ENCODE measurements around the gene TMEM107.

The TMEM107 gene

DNA sequence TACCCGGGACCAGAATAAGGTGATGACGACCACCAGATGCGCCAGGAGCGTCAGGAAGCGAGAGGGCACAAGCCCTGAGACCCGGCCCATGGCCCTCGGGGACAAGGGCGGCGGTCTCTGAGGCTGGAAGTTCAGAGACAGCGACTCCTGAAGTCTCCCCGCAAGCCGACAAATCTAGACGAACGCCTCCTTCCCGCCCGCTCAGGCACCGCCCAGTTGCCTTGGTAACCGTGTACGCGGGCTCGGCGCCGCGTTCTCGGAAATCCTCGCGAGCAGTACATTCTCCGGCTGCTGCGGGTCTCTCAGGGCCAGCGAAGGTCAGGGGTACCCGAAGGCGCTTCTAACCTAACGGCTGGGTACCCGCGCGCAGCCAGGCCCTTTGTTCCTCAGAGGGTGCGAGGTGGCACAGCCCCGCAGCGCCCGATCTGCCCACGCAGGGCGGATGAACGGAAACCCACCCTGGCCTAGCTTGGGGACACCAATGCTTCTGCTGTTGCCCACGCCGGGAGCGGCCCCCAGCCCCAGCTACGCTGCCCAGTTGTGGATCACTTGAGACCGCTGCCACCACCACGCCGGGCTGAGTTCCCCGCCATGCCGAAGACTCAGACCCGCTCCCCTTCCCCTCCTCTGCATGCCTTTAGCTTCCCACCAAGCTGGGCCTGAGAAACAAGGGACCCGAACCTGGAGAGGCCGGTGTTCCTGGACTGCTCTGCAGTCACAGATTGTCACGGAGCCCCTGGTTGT is at the start of gene TMEM107:
TSS of gene TMEM107 (minus strand) at position 184 of the 744 bp plus-strand sequence. CDS start at position 90, 94 bp downstream.
- Histone ChIP-seq H3K9me3 (no peaks in the 10 kb centered on the region), H3K4me1 (ENCODE audit: control insufficient read depth in 1 of 2, insufficient read depth in 1 of 2, low read depth in 1 of 2, low read length in 1 of 2) (peaks cover 33 to 38% of the 10 kb centered on the region in 2 experiments), H3K27ac (peak within 1 kb of the TSS; percentile 64), H3K36me3 (no peaks in the 10 kb centered on the region), H3K4me3 (ENCODE audit: low read depth in 1 of 2, low read length in 1 of 2) (peak within 1 kb of the TSS; percentile 68 to 85), H3K27me3 (no peaks in the 10 kb centered on the region)
- TF ChIP-seq, protein P1, sequence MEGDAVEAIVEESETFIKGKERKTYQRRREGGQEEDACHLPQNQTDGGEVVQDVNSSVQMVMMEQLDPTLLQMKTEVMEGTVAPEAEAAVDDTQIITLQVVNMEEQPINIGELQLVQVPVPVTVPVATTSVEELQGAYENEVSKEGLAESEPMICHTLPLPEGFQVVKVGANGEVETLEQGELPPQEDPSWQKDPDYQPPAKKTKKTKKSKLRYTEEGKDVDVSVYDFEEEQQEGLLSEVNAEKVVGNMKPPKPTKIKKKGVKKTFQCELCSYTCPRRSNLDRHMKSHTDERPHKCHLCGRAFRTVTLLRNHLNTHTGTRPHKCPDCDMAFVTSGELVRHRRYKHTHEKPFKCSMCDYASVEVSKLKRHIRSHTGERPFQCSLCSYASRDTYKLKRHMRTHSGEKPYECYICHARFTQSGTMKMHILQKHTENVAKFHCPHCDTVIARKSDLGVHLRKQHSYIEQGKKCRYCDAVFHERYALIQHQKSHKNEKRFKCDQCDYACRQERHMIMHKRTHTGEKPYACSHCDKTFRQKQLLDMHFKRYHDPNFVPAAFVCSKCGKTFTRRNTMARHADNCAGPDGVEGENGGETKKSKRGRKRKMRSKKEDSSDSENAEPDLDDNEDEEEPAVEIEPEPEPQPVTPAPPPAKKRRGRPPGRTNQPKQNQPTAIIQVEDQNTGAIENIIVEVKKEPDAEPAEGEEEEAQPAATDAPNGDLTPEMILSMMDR (IDR thresholded peaks at IDR 0.05), result no peak

- Histone ChIP-seq H3K27me3 (no peaks in the 10 kb centered on the region), H3K9me3 (no peaks in the 10 kb centered on the region), H3K27ac (peak overlapping the region; percentile 26), H3K4me3 (ENCODE audit: low read depth in 1 of 2, low read length in 1 of 2) (no peak overlapping the region), H3K4me1 (ENCODE audit: control insufficient read depth in 1 of 2, insufficient read depth in 1 of 2, low read depth in 1 of 2, low read length in 1 of 2) (peaks cover 53 to 57% of the 10 kb centered on the region in 2 experiments), H3K36me3 (peaks cover 43% of the 10 kb centered on the region)
- TF ChIP-seq, protein P1 (IDR thresholded peaks at IDR 0.05), result no peak
Measured at GRCh38 chr17:8224891-8225812, 49.0 kb upstream of the TMEM107 start.

DNA sequence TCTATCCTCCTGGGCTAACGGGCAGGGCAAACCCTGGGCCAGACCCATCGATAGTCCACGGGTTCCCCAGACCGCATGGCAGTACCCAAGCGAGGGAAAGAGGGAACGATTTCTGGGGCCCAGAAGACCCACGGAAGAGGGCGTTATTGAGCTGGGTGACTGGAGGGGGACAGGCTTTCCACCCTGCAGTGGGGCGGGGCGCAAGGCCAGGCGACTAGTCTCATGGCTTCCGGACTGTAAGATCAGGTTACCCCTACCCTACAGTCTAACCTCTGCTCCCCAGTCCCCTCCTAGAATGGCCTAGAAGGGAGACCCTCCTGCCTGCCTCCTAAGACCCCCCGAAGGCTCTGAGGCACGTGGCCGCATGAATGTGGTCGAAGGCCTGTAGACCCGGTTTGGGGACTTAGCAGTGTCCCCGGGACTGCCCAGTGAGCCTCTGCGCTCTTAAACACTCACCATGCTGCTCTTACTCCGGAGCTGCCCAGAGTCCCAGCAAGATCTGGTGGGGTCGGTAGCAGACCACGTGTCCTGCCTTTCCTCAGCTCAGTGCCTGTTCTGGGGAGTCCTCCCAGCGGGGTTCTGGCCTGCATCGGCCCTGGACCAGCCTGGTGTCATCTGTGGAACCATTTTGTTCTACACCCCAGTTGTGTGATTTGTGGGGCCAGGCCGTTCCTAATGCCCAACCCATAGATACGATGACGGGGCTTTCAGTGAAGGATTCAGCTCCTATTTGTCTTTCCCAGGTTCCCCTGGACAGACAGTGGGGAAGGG is 47.4 kb upstream of the TMEM107 start:
- Histone ChIP-seq H3K36me3 (peaks cover 38% of the 10 kb centered on the region), H3K4me3 (ENCODE audit: low read depth in 1 of 2, low read length in 1 of 2) (peak overlapping the region; percentile 77 to 99), H3K27me3 (no peaks in the 10 kb centered on the region), H3K27ac (peak overlapping the region; percentile 94), H3K4me1 (ENCODE audit: control insufficient read depth in 1 of 2, insufficient read depth in 1 of 2, low read depth in 1 of 2, low read length in 1 of 2) (peaks cover 56 to 58% of the 10 kb centered on the region in 2 experiments), H3K9me3 (no peaks in the 10 kb centered on the region)
- TF ChIP-seq, protein P1 (IDR thresholded peaks at IDR 0.05), result no peak

DNA sequence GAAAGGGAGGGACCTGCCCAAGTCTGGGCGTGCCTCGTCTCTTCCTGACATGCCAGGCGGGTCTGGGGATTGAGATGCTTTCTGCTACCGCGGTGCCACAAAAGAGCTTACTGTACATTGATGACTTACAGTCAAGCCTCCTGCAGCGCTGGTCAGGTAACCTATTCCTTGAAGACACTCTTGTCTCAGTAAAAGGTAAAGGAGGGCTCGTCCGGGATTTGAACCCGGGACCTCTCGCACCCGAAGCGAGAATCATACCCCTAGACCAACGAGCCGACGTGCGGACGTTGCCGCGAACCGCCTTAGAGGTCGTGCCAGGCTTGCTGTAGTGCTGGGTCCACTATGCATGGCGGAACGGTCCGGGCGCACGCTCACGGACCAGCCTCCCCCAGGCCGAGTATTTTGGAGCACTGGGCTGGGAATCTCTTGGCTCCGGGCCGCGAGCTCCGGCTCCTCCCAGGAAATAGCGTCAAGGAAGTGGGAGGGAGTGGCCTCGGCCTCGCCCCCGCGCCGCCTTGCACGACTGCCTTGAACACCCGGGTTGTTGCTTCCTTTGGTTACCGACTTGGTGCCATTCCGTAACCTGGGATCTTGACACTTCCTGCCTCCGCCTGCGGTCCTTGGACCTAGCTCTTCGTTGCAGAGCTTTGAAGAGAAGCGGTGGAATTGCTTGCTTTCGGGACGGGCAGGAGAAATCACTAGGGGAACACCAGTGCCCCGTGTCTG is 46.6 kb upstream of the TMEM107 start:
- Histone ChIP-seq H3K27ac (peak overlapping the region; percentile 94), H3K9me3 (no peaks in the 10 kb centered on the region), H3K4me3 (ENCODE audit: low read depth in 1 of 2, low read length in 1 of 2) (peak overlapping the region; percentile 77 to 99), H3K36me3 (peaks cover 31% of the 10 kb centered on the region), H3K4me1 (ENCODE audit: control insufficient read depth in 1 of 2, insufficient read depth in 1 of 2, low read depth in 1 of 2, low read length in 1 of 2) (peaks cover 56 to 58% of the 10 kb centered on the region in 2 experiments), H3K27me3 (no peaks in the 10 kb centered on the region)
- TF ChIP-seq, protein P1 (IDR thresholded peaks at IDR 0.05), result no peak

- TF ChIP-seq, protein P1 (IDR thresholded peaks at IDR 0.05), result peak; percentile 24
- H3K4me3 ChIP-seq (ENCODE audit: low read depth in 1 of 2, low read length in 1 of 2), result peak overlapping the region; percentile 77 to 99
- H3K27ac ChIP-seq, result peak overlapping the region; percentile 94
- no peaks in the 10 kb centered on the region for H3K9me3 ChIP-seq
- peaks cover 56 to 58% of the 10 kb centered on the region in 2 experiments for H3K4me1 ChIP-seq (ENCODE audit: control insufficient read depth in 1 of 2, insufficient read depth in 1 of 2, low read depth in 1 of 2, low read length in 1 of 2)
- no peaks in the 10 kb centered on the region for H3K27me3 ChIP-seq
- H3K36me3 ChIP-seq, result peaks cover 26% of the 10 kb centered on the region
Measured at GRCh38 chr17:8222380-8222629, 46.1 kb upstream of the TMEM107 start.
